Putamen (tissue), 1 donor: Measurements from ENCODE around the gene SMYD3.

Experiments used
- DNase-seq: peaks from one replicate; pipeline ENCODE4 v3.0.0-alpha.2; 2016; ENCODE audit warnings: low spot score

Gene SMYD3

GRCh38 chr1:246506674-246507481 is at the start of gene SMYD3:
Gene SMYD3 (minus strand): TSS chr1:246507279.
- peak; percentile 87 for DNase-seq

- DNase-seq, result no peak
These were observed 47.1 kb upstream of the SMYD3 start for GRCh38 chr1:246554201-246554600.

- no peak for DNase-seq
These were observed 45.0 kb upstream of the SMYD3 start for GRCh38 chr1:246552110-246552509.

GRCh38 chr1:246550402-246550801 is 43.3 kb upstream of the SMYD3 start:
- DNase-seq, result no peak

GRCh38 chr1:246549665-246550064 is 42.6 kb upstream of the SMYD3 start:
- no peak for DNase-seq

GRCh38 chr1:246544001-246544400 is 36.9 kb upstream of the SMYD3 start:
- peak; percentile 28 for DNase-seq

- DNase-seq, result no peak
These were observed 33.8 kb upstream of the SMYD3 start for GRCh38 chr1:246540738-246541491.

GRCh38 chr1:246537887-246538286 is 30.8 kb upstream of the SMYD3 start:
- no peak for DNase-seq

GRCh38 chr1:246537441-246537840 is 30.4 kb upstream of the SMYD3 start:
- no peak for DNase-seq

GRCh38 chr1:246534114-246534513 is 27.0 kb upstream of the SMYD3 start:
- no peak for DNase-seq

- DNase-seq, result no peak
These were observed 26.4 kb upstream of the SMYD3 start for GRCh38 chr1:246533371-246533905.

- DNase-seq, result no peak
These were observed 25.4 kb upstream of the SMYD3 start for GRCh38 chr1:246532519-246532918.

GRCh38 chr1:246530482-246530881 is 23.4 kb upstream of the SMYD3 start:
- DNase-seq, result no peak

- no peak for DNase-seq
These were observed 22.1 kb upstream of the SMYD3 start for GRCh38 chr1:246528933-246529731.

- DNase-seq, result no peak
These were observed 20.5 kb upstream of the SMYD3 start for GRCh38 chr1:246527402-246528088.

GRCh38 chr1:246526915-246527314 is 19.8 kb upstream of the SMYD3 start:
- no peak for DNase-seq

- no peak for DNase-seq
These were observed 19.3 kb upstream of the SMYD3 start for GRCh38 chr1:246526380-246526779.

- DNase-seq, result no peak
These were observed 12.4 kb upstream of the SMYD3 start for GRCh38 chr1:246519514-246519913.

GRCh38 chr1:246518456-246519205 is 11.6 kb upstream of the SMYD3 start:
- DNase-seq, result no peak

GRCh38 chr1:246517391-246517790 is 10.3 kb upstream of the SMYD3 start:
- no peak for DNase-seq

GRCh38 chr1:246516126-246516525 is 9.0 kb upstream of the SMYD3 start:
- no peak for DNase-seq
